ENCODE data around the gene RNLS.

- TF ChIP-seq CTCF (IDR thresholded peaks at IDR 0.05) (no peak), POLR2A (IDR thresholded peaks at IDR 0.05) (no peak)
Measured at GRCh38 chr10:88582411-88582805, 710 bp downstream of the RNLS start.

Measured in testis (tissue), 2 donors.